Thoracic aorta (tissue), 2 donors: ENCODE data around the gene ATP6V1F. TPM values are rescaled to one million over a fixed set of nuclear protein-coding genes. Genes with fewer than 3 reads are reported as not detected.
A peak's percentile ranks its signal among the peaks of the same experiment; 100 is the strongest.

Experiments used
- ATAC-seq: fragments of 150-250 bp; one replicate; pipeline ENCODE4 v1.8.0; 2017; ENCODE audit warnings: low read depth; ENCODE audit not compliant: insufficient number of reproducible peaks, low FRiP score
- DNase-seq: peaks from one replicate; pipeline ENCODE4 v3.0.0-alpha.2; 2020; ENCODE audit warnings: low spot score
- H3K27ac ChIP-seq, 2 donors: fragments of 200-600 bp; sonication (generic); 1 replicate in 1 of 2; 2 replicates in 1 of 2; pipeline ENCODE4 v1.5.1; 2016; ENCODE audit warnings: mild to moderate bottlenecking in 2 of 2, moderate library complexity in 2 of 2
- H3K27me3 ChIP-seq: fragments of 200-600 bp; sonication (generic); replicated peaks from 2 replicates; pipeline ENCODE4 v1.6.0; 2016; ENCODE audit warnings: mild to moderate bottlenecking; ENCODE audit not compliant: insufficient read depth
- H3K36me3 ChIP-seq: fragments of 200-600 bp; sonication (generic); one replicate; pipeline ENCODE4 v1.5.1; 2016
- H3K4me1 ChIP-seq, 2 donors: fragments of 200-600 bp; sonication (generic); 1 replicate in 1 of 2; 2 replicates in 1 of 2; pipeline versions ENCODE4 v1.5.1 to v1.6.0; 2016; ENCODE audit warnings: low read depth in 2 of 2, mild to moderate bottlenecking in 1 of 2; ENCODE audit not compliant: control insufficient read depth in 1 of 2
- H3K4me3 ChIP-seq: fragments of 200-600 bp; sonication (generic); 2 replicates; pipeline ENCODE4 v1.5.1; 2016; ENCODE audit warnings: mild to moderate bottlenecking
- H3K9me3 ChIP-seq: fragments of 200-600 bp; sonication (generic); 2 replicates; pipeline ENCODE4 v1.5.1; 2016
- total RNA-seq, 2 donors: library from RNA; depleted of rRNA; stranded (reverse); fragments of >200 nt; gene quantifications; one replicate each; pipeline versions ENCODE4 v1.1.0 to v1.2.3, GENCODE V29; 2016
- TF ChIP-seq, protein P1 (sequence below): fragments of 200-600 bp; sonication (generic); IDR thresholded peaks from one replicate; pipeline ENCODE4 v1.5.1; 2019; ENCODE audit warnings: antibody characterized with exemption

ATP6V1F gene
- total RNA-seq, 2 donors from 2014 or later: 73.6 to 96.0 TPM

DNA sequence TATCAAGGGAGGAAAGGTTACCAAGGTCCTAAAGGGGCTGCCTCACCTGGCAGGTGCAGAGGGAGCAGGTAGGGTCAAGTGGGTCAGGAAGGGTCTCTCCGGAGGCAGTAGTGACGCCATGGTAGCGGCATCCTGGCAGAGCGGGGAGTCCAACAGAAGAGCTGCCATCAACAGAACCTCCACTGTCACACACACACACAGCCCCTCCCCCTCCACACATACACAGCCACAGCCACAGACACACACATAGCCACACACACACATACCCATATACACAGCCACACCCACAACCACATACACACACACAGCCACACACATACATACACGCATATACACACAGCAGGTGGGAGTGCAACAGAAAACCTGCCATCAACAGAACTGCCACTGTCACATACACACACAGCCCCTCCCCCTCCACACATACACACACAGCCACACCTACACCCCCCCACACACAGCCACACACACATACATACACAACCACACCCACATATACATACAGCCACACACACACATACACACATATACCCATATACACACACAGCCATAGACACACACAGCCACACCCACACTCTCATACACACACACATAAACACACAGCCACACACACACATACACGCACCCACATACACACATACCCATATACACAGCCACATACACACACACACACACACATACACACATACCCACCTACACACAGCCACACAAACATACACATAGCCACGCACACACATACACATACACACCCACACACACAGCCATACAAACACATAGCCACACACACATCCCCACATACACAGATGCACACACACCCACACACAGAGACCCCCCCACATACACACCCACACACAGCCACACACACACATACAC is 24.7 kb downstream of the ATP6V1F start:
- H3K27ac ChIP-seq: no peak overlapping the region
- no peak overlapping the region for H3K4me3 ChIP-seq
- H3K27me3 ChIP-seq: no peaks in the 10 kb centered on the region
- ATAC-seq (no peak), DNase-seq (no peak)
- TF ChIP-seq, protein P1, sequence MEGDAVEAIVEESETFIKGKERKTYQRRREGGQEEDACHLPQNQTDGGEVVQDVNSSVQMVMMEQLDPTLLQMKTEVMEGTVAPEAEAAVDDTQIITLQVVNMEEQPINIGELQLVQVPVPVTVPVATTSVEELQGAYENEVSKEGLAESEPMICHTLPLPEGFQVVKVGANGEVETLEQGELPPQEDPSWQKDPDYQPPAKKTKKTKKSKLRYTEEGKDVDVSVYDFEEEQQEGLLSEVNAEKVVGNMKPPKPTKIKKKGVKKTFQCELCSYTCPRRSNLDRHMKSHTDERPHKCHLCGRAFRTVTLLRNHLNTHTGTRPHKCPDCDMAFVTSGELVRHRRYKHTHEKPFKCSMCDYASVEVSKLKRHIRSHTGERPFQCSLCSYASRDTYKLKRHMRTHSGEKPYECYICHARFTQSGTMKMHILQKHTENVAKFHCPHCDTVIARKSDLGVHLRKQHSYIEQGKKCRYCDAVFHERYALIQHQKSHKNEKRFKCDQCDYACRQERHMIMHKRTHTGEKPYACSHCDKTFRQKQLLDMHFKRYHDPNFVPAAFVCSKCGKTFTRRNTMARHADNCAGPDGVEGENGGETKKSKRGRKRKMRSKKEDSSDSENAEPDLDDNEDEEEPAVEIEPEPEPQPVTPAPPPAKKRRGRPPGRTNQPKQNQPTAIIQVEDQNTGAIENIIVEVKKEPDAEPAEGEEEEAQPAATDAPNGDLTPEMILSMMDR: no peak
- H3K9me3 ChIP-seq: no peaks in the 10 kb centered on the region
- H3K36me3 ChIP-seq: no peaks in the 10 kb centered on the region
- H3K4me1 ChIP-seq: no peaks in the 10 kb centered on the region

DNA sequence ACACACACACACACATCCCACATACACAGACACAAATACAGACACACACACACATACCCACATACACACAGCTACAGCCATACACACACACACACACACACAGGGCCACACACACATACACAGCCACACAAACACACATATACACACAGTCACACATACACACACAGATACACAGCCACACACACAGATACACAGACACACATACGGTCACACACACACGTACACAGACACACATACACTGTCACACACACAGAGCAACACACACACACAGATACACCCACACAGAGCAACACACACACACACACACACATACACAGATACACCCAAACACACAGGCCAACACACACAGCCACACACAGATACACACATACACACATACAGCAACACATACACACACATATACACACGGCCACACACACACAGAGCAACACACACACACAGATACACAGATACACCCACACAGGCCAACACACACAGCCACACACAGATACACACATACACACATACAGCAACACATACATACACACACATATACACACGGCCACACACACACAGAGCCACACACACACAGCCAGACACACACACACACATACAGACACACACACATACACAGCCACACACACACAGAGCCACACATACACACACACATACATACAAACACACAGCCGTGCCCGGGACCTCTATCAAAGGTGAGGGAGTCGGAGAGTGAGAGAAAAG is 25.5 kb downstream of the ATP6V1F start:
- Histone ChIP-seq H3K9me3 (no peaks in the 10 kb centered on the region), H3K4me1 (no peaks in the 10 kb centered on the region), H3K36me3 (no peaks in the 10 kb centered on the region), H3K4me3 (no peak overlapping the region), H3K27me3 (no peaks in the 10 kb centered on the region), H3K27ac (no peak overlapping the region)
- ATAC-seq: no peak
- no peak for DNase-seq
- TF ChIP-seq, protein P1: no peak

DNA sequence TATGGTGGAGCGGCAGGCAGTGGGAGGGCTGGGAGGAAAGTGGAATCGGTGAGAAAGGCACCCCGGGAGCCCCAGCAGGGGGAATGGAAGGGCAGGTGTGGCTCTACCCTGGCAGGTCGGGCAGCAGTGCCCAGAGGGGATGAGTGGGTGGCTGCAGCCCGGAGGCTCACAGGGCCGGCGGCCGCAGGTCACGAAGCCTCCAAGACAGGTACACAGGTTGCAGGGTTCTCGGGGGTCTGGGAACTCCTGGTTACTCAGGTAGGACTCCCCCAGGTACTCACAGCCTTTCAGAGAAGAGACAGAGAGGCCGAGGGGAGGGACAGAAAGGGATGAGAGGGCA is 26.1 kb downstream of the ATP6V1F start:
- DNase-seq (no peak), ATAC-seq (no peak)
- H3K27me3 ChIP-seq: no peaks in the 10 kb centered on the region
- no peaks in the 10 kb centered on the region for H3K4me1 ChIP-seq
- TF ChIP-seq, protein P1: no peak
- no peak overlapping the region for H3K27ac ChIP-seq
- H3K9me3 ChIP-seq: no peaks in the 10 kb centered on the region
- no peaks in the 10 kb centered on the region for H3K36me3 ChIP-seq
- no peak overlapping the region for H3K4me3 ChIP-seq

DNA sequence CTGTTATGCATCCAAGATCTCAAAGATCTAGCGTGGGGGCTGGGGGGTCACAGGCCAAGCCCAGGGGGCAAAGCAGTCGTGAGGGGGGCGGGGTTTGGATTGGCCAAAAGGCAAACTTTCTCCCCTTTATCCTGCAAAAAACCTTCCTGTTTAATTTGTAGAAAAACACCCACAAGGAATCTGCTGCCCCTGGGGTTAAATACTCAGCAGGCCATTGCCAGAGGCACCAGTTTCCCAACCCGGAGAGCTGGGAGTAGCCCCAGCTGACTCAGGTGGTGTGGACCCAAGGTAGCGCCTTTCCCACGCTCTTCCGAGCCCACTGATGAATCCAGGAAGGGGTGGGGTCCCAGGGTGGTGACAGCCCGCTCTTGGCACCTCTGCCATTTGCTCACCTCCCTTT is 26.5 kb downstream of the ATP6V1F start:
- Histone ChIP-seq H3K9me3 (no peaks in the 10 kb centered on the region), H3K4me1 (no peaks in the 10 kb centered on the region), H3K4me3 (no peak overlapping the region), H3K36me3 (no peaks in the 10 kb centered on the region), H3K27ac (no peak overlapping the region), H3K27me3 (no peaks in the 10 kb centered on the region)
- DNase-seq: no peak
- TF ChIP-seq, protein P1: no peak
- no peak for ATAC-seq

DNA sequence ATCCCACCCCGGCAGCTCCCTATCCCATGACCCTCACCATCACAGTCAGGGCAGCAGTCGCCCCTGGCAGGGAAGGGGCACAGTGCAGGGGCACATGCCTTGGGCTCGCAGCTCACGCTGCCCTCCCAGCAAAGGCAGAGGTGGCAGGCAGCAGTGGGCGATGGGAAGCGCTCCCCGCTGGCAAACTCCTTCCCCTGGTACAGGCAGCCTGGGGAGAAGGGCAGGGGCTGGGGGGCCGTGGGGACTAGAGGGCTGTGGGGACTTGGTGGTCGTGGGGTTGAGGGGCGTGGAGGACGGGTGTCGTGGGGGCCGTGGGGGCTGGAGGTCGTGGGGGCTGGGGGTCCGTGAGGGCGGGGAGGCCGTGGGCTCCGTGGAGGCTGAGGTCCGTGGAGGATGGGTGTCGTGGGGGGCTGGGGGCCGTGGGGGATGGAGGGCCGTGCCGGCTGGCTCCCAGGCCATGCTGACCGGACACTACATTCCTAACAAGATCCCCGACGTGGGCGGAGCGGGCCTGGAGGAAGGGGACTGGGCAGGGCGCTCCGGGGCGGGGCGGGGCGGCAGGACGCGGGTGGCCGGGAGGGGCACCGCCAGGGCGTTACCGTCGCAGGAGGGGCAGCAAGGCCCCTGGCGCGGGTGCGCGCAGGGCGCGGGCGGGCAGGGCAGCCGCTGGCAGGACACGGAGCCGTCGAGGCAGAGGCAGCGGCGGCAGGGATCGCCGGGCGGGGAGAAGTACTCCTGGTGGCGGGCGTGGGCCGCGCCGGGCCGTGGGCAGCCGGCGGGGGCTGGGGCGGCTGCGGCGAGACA is 27.9 kb downstream of the ATP6V1F start:
- Histone ChIP-seq H3K36me3 (no peaks in the 10 kb centered on the region), H3K4me1 (no peaks in the 10 kb centered on the region), H3K4me3 (peak overlapping the region; percentile 53), H3K27me3 (no peaks in the 10 kb centered on the region), H3K9me3 (no peaks in the 10 kb centered on the region), H3K27ac (no peak overlapping the region)
- ATAC-seq (peak; percentile 9), DNase-seq (no peak)
- TF ChIP-seq, protein P1: no peak
